Measurements from ENCODE around the gene GDA.

DNA sequence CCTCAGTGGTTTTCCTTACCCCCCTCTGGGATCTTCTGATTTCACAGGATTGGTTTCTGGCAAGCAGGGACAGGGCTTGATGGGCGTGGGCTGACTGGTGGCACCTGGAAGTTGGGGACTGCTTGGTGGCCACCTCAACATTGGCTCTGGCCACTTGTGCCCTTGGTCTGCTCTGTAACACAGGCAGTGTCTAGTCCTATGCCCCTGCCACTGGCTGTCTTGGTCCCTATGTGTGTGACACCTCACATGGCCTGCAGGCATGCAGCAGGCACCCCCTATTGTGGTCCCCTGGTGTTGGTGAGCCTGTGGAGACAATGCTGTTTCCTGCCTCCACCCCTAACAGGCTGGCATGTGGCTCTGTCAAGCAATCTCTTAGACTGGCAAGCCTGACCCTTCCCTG is 71.3 kb downstream of the GDA start:
- TF ChIP-seq, protein P1, sequence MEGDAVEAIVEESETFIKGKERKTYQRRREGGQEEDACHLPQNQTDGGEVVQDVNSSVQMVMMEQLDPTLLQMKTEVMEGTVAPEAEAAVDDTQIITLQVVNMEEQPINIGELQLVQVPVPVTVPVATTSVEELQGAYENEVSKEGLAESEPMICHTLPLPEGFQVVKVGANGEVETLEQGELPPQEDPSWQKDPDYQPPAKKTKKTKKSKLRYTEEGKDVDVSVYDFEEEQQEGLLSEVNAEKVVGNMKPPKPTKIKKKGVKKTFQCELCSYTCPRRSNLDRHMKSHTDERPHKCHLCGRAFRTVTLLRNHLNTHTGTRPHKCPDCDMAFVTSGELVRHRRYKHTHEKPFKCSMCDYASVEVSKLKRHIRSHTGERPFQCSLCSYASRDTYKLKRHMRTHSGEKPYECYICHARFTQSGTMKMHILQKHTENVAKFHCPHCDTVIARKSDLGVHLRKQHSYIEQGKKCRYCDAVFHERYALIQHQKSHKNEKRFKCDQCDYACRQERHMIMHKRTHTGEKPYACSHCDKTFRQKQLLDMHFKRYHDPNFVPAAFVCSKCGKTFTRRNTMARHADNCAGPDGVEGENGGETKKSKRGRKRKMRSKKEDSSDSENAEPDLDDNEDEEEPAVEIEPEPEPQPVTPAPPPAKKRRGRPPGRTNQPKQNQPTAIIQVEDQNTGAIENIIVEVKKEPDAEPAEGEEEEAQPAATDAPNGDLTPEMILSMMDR (IDR thresholded peaks at IDR 0.05): no peak
- no peak for TF ChIP-seq POLR2A (IDR thresholded peaks at IDR 0.05)
